ENCODE data around the gene ZBTB20.

Gene ZBTB20

GRCh38 chr3:114863848-114864247, 283.2 kb downstream of the ZBTB20 start:
- no peak for DNase-seq

DNA sequence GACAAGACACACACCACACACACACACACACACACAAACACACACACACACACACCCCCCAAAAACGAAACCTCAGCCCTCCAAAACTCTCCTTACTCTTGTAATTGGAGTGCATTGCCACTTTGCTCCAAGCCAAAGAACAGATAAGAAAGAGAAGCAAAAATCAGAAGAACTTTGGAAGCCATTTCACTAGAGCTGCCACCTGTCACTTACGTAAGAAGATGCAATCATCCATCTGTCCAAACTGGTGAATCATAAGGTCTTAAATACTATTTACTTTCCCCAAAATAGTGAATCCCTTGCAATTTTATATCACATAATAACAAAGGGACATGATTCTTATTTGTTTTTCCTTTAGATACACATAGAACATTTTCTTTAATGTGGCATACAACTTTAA, 285.4 kb downstream of the ZBTB20 start:
- DNase-seq: no peak

GRCh38 chr3:114860531-114860930, 286.6 kb downstream of the ZBTB20 start:
- DNase-seq: no peak

GRCh38 chr3:114858329-114858728, 288.8 kb downstream of the ZBTB20 start:
- no peak for DNase-seq

DNA sequence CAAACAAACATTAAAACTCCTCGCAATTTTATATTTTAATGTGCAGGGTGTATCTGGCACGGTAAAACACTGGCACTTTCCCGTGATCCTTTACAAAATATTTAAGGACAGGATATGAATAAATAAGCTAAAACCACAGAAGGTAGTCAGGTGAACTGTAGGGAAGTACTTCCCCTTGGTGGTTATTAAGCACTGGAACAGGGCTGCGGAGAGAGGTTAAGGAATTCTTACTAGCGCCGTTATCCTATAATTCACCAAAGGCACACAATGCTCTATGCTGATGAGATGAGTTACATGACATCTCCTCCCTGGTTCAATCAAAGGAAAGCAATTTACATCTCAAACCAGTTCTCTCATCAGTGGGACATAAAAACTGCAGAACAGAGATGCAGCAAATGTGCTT, 289.8 kb downstream of the ZBTB20 start:
- no peak for DNase-seq

GRCh38 chr3:114856835-114857234, 290.3 kb downstream of the ZBTB20 start:
- DNase-seq: no peak

DNA sequence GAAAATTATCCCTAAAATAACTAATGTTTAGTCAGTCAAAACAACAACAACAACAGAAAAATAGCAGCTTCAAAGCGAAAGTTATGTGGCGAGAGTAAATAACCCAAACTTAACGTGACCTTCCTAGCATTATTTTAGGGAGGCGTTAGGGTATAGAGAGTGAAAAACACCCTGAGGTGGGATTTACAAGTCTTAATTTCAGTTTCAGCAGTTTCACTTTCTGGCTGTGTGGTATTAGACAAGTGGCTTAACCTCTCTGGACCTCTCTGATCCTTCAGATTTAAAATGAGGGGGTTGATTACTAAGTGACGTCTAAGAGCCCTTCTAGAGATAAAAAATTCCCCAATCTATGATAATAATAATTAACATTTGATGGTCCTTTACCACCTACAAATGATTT, 291.2 kb downstream of the ZBTB20 start:
- DNase-seq: no peak

DNA sequence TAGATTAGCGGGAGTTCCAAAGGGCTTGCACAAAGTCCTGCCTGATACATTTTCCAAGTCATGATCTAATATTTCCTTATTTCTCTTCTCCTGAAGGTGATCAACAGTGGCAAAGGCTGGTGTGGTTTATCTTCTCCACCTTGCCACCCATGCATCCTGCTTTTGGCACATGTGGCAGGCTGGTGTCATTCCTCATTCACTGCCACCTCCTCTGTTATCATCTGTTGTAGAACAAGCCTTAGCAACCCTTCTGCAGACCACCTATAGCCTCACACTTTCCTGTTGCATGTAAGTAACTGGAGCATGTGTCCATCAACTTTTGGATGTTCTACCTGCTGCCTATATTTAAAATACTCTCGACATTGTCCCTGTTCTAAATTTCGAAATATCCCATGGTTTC, 294.1 kb downstream of the ZBTB20 start:
- no peak for DNase-seq

- DNase-seq: no peak
Observed at GRCh38 chr3:114850898-114851297, 296.2 kb downstream of the ZBTB20 start.

- DNase-seq: no peak
Observed at GRCh38 chr3:114848643-114849350, 298.3 kb downstream of the ZBTB20 start.

DNA sequence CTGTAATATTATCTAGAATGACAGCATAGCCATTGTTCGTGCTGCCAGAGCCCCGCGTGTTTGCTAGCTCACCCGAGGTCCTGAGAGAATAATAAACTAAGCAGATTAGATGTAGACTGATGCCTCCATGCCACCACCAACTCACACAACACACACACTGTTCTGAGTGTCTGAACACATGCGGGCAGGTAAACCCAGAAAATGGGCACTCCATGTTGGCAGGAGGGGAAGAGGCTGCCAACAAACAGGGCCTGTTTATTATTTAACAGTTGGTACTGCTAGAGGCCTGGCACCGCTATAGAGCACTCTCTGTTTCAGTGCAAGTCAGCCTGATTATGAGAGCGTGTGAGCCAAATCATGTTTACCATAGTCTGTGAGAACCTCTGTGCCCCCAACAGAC, 299.0 kb downstream of the ZBTB20 start:
- no peak for DNase-seq

DNA sequence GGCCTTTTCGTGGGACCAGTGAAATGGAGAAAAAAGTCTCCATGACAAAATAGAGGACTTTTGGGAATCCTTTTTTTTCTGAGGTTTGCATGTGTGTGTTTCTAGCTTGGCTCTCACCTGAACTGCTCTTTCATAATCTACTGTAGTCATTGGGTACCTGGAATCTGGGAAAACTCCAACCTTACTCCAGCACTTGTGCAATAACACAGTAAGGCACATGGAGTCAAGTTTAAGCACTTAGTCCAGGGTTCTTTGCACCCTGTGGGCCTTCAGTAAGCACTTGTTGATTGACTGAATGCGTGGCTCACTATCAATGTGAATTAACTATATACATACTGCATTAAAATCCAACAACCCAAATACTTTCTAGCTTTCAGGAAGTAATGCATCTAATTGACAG, 299.5 kb downstream of the ZBTB20 start:
- DNase-seq: no peak

DNA sequence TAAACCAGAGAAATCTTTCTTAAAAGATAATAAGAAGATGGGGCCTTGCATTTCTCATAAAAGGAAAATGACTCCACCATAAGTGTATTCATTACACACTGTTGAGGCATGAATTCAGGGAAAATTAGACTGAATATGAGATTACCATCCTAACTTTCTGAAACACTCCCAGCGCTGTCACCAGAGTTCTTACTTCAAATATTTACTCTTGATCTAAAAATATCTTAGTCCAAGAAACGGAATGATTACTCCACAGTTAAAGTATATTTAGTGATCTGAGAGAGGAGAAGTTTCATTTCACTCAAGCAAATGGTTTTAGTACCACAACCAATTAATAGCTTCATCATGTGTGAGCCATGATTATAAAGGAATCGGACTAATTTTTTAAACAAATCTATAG, 300.3 kb downstream of the ZBTB20 start:
- DNase-seq: no peak

DNA sequence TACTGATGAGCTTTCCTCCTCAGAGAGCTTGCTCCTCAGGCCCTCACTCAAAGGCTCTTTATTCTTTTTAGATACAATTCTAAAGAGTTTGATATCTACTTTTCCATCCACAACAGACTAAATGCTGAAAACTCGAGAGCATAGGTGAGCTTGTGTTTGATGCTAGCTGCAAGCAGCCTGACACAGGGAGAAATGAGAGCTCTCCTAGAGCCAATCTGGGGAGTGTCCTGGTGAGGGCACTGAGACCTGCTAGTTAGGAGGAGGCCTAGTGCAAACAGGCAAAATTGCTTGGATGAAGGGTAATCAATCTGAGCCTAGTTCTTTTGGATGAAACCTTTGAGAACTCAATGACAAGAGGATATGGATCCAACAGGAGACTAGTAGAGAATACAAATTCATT, 300.8 kb downstream of the ZBTB20 start:
- no peak for DNase-seq

DNA sequence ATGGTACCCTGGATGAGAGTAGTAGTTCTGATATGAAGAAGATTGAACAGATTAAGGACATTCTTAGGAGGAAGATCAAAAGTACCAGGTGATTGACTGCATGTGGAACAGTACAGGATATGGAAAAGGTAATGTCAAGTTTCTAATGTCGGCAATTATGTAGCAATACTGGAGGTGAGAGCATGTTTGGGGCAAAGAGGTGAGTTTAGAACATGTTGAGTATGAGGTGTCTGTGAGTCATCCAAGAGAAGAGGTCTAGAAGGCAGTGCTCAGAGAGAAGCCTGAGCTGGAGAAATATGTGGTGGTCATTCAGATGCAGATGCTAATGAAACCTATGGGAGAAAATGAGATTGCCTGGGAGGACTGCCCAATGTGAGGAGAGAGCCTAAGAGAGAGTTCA, 305.6 kb downstream of the ZBTB20 start:
- DNase-seq: peak; percentile 5

- no peak for DNase-seq
Observed at GRCh38 chr3:114839476-114839875, 307.6 kb downstream of the ZBTB20 start.

- DNase-seq: no peak
Observed at GRCh38 chr3:114838025-114838424, 309.1 kb downstream of the ZBTB20 start.

DNA sequence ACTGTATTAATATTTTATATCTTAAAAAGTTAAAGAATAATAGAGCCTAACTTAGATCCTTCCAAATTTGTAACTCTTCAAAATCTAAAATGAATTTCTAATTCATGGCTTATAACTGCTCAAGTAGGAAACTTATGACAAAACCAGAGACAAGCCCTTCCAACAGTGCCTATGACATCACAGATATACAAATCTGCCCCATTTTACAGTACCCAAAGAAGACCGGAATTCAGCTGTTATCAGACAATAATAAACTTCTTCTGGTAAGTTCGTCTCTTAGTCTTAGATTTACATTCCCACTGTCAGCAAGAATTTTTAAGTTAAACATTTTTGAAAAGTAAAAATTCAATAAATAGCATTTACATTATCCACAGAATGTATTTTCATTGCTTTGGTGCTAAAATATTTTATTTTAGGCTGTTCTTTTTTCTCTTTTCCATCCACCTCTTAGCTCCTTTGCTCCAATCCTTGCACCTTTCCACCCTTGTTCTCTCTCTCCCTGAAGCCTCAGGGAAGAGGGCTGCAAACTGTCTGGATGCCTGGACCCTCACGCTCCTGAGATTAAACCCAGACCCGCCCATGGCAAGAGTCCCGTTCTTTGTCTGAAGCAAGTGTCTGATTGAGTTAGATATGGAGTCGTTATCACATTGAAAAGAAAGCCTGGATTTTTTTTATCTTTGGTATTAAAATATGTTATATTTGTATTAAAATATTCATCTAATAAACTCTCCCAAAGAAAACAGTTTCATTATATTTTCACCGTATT, 312.7 kb downstream of the ZBTB20 start:
- no peak for DNase-seq

DNA sequence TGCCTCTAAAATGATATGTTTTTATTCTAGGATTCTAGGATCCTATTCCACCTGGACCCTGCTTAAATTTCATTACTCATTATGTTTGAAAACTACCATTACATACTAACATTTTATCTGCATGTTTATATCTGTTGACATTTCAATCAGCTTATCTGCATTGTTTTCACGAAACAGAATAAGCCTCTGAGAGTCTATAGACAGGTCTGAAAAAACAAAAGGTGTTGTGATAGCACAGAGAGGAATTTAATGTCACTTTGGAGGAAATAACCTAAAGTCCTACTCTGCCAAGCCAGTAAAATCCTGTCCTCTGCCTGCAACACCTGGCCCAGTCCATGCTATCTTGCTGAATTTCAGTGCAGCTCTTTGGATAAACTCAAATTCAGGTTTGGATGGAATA, 315.2 kb downstream of the ZBTB20 start:
- no peak for DNase-seq

DNA sequence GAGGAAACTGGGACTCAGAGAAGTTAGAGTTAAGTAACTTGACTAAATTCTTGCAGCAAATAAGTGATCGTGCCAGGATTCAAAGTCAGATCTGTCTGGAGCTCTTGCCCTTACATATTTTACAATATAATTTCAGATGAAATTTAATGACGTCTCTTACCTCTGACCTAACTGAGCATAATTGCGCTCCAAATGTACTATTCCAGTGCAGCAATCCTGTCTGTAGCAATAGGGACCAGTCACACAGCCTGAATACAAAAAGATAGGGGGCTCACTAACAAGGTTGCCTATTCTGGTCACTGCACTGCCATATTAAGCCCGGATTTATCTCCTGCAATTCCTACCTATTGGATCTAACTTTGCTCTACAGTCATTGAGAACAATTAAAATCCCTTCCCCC, 316.4 kb downstream of the ZBTB20 start:
- no peak for DNase-seq

DNA sequence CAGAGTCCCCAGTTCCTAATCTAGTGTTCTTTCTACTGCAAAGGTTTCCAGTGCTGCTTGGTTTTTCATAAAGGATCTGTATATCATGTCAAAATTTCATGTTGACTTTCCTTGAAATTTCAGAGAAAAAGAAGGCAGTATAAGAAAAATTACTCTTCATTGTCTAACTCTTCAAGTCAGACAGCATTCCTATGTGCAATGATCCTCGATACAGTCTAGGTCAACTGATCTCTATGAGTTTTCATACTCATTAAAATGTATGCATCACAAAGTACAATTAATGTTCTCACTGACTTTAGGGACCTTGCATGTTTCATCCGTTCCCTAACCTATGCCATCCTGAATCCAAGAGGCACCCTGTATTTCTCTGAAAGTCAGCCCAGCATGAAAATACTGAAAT, 317.3 kb downstream of the ZBTB20 start:
- no peak for DNase-seq

DNA sequence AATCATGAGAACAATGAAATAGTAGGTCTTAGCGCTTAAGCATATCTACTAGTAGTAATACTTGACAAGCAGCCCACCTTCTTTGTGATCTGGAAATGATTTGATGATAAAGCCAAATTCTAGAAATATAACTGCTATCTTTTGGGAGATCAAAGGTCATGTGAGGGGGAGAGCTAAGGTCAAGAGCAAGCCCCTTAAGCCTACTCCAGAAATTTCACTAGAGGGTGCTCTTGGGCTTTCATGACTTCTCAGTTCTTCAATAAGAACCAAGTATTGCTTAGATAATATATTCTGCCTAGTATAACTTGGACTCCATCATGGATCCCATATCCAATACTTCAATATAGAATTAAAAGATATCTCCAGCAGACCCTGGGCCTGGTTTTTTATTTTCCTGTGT, 319.6 kb downstream of the ZBTB20 start:
- no peak for DNase-seq

GRCh38 chr3:114824014-114824413, 323.1 kb downstream of the ZBTB20 start:
- no peak for DNase-seq

- DNase-seq: no peak
Observed at GRCh38 chr3:114823061-114823460, 324.0 kb downstream of the ZBTB20 start.

DNA sequence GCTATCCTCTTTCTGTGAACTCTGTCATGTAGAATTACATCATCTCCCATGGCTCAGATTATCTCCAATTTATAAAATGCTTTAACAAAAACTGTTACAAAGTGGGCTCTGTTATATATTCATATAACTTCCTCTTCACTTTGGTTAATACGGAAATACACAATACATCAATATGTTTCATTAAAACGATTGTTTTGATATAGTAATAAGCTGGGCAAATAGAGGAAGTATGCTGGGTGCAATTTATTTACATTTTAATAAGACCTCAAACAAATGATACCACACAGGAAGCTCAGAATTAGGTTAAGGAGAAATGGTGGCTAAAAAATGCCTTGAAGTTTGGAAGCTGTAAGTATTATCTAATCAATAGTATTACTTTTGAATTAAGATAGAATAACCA, 331.0 kb downstream of the ZBTB20 start:
- no peak for DNase-seq

Measured in NCI-H226 (cell line).